Ovary (tissue), 9 donors: Measurements from ENCODE around the gene MYRF. TPM values are rescaled to one million over a fixed set of nuclear protein-coding genes. Genes with fewer than 3 reads are reported as not detected.

Experiments
- DNase-seq, 5 donors: peaks; one replicate each; pipeline ENCODE4 v3.0.0-alpha.2; 2019 to 2020
- H3K27ac ChIP-seq, 2 donors: fragments of 200-600 bp; one replicate each; pipeline versions ENCODE4 v1.5.1 to v1.8.0; 2019 to 2022
- H3K27me3 ChIP-seq: fragments of 200-600 bp; one replicate; pipeline ENCODE4 v1.8.0; 2022
- H3K36me3 ChIP-seq: fragments of 200-600 bp; sonication (generic); one replicate; pipeline ENCODE4 v1.5.1; 2019
- H3K4me1 ChIP-seq: one replicate; pipeline ENCODE4 v1.8.1; 2013; ENCODE audit warnings: mild to moderate bottlenecking, moderate library complexity; ENCODE audit not compliant: insufficient read depth
- H3K4me3 ChIP-seq: fragments of 200-600 bp; sonication (generic); one replicate; pipeline ENCODE4 v1.5.1; 2017
- H3K9me3 ChIP-seq, 2 donors: fragments of 200-600 bp in 1 of 2; sonication (generic) in 1 of 2; one replicate each; pipeline versions ENCODE4 v1.5.1 to v1.8.1; 2013 to 2019; ENCODE audit warnings: mild to moderate bottlenecking in 1 of 2, moderate library complexity in 1 of 2
- EP300 ChIP-seq: sonication (generic); formaldehyde crosslinking; IDR thresholded peaks from one replicate; pipeline ENCODE4 v1.6.1; 2017; ENCODE audit warnings: antibody characterized with exemption
- POLR2A ChIP-seq: fragments of 450-650 bp; IDR thresholded peaks from one replicate; pipeline ENCODE4 v1.6.1; 2017; ENCODE audit warnings: antibody characterized with exemption, mild to moderate bottlenecking, moderate library complexity
- WGBS, 3 donors: extraction: QIAGEN DNeasy Blood & Tissue Kit in 1 of 3; methylation state at CpG; one replicate each; pipeline versions ENCODE4 v1.1.5 to v1.1.7; 2013 to 2017; 5-methylcytosine and 5-hydroxymethylcytosine counted together
- intact Hi-C, 4 donors: fragments of 100-400 bp; cut with DNase I; formaldehyde crosslinking; loops; one replicate each; pipeline versions ENCODE4 v1.11.0 to v1.15.1; 2022 to 2023
- polyA plus RNA-seq, 2 donors: library from polyadenylated mRNA; stranded (reverse); fragments of 200-250 nt in 1 of 2; fragments of 350-450 nt in 1 of 2; fragmentation: Illumina TruSeq in 1 of 2; extraction: RNeasy Lipid Tissue Mini Kit (QIAGEN cat#74804) in 1 of 2; gene quantifications; one replicate each; pipeline ENCODE4 v1.2.3, GENCODE V29; 2013 to 2014
- total RNA-seq, 7 donors: library from RNA; depleted of rRNA in 2 of 7; stranded (reverse); fragments of >200 nt in 2 of 7; fragmentation: NEBNext Ultra II Directional in 3 of 7; extraction: Animal tissue kit (Norgen Biotek cat#: 25700) in 3 of 7; gene quantifications; one replicate each; pipeline versions ENCODE4 v1.1.0 to v1.2.4, GENCODE V29; 2016 to 2023
- TF ChIP-seq, protein P1 (sequence below), 3 donors: fragments of 450-650 bp in 2 of 3; fragments of 200-600 bp in 1 of 3; IDR thresholded peaks; one replicate each; pipeline versions ENCODE4 v1.5.1 to v1.8.0; 2016 to 2022; ENCODE audit warnings: antibody characterized with exemption in 3 of 3, mild to moderate bottlenecking in 1 of 3
- donor health status: DM: no; HTN: no; CAD: no; lungs with moderate emphysema.
- donor health status: DM: no; HTN: no; CAD: no.
- donor health status: Bipolar disorder and iron deficiency.
- donor health status: DM: yes; HTN: yes; CAD: no.
- donor health status: DM: no; HTN: no; CAD: no.
- donor health status: DM: yes; HTN: yes; CAD: no.

MYRF gene
- total and polyA plus RNA-seq, 9 donors = 6.6 to 109 (median 23.3) TPM

GRCh38 chr11:61711037-61711436 is 41.4 kb upstream of the MYRF start:
- TF ChIP-seq EP300 (no peak), POLR2A (no peak)
- TF ChIP-seq, protein P1, sequence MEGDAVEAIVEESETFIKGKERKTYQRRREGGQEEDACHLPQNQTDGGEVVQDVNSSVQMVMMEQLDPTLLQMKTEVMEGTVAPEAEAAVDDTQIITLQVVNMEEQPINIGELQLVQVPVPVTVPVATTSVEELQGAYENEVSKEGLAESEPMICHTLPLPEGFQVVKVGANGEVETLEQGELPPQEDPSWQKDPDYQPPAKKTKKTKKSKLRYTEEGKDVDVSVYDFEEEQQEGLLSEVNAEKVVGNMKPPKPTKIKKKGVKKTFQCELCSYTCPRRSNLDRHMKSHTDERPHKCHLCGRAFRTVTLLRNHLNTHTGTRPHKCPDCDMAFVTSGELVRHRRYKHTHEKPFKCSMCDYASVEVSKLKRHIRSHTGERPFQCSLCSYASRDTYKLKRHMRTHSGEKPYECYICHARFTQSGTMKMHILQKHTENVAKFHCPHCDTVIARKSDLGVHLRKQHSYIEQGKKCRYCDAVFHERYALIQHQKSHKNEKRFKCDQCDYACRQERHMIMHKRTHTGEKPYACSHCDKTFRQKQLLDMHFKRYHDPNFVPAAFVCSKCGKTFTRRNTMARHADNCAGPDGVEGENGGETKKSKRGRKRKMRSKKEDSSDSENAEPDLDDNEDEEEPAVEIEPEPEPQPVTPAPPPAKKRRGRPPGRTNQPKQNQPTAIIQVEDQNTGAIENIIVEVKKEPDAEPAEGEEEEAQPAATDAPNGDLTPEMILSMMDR (IDR thresholded peaks at IDR 0.05) = no peak
- intact Hi-C loops = no loop called here
- Histone ChIP-seq H3K36me3 (no peaks in the 10 kb centered on the region), H3K4me1 (no peaks in the 10 kb centered on the region), H3K9me3 (no peaks in the 10 kb centered on the region), H3K27me3 (no peaks in the 10 kb centered on the region), H3K27ac (no peak overlapping the region), H3K4me3 (no peak overlapping the region)
- no peak for DNase-seq
- WGBS, 3 donors = 88 to 89% (median 88%) methylated on average over 14 of the region's 14 CpGs

GRCh38 chr11:61711498-61711897 is 40.9 kb upstream of the MYRF start:
- no peak for DNase-seq
- Histone ChIP-seq H3K4me3 (no peak overlapping the region), H3K36me3 (no peaks in the 10 kb centered on the region), H3K27ac (no peak overlapping the region), H3K27me3 (no peaks in the 10 kb centered on the region), H3K9me3 (no peaks in the 10 kb centered on the region), H3K4me1 (no peaks in the 10 kb centered on the region)
- 85 to 88% (median 86%) methylated on average over 6 of the region's 6 CpGs for WGBS, 3 donors
- intact Hi-C loops = no loop called here
- no peak for TF ChIP-seq POLR2A
- TF ChIP-seq, protein P1 (IDR thresholded peaks at IDR 0.05) = no peak
- TF ChIP-seq EP300 = no peak

- intact Hi-C loops = no loop called here
These were observed 40.1 kb upstream of the MYRF start for GRCh38 chr11:61712314-61712713.

DNA sequence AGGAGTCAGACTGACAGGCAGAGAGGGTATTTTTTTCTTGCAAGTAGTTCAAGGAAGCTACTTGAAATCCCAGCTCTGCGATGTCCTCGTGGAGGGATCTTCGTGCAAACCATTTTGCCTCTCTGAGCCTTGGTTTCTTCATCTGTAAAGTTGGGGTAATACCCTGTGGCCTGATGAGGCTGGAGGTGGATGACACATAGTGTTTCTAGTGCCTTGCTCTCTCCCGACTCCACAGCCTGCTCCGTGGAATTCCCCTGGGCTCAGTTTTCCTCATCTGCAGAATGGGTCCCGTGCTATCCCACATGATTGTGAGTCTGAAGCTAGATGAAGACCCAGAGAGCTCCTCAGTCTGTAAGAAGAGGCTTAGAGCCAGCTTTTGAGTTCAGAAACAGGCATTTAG is 39.6 kb upstream of the MYRF start:
- H3K27ac ChIP-seq = no peak overlapping the region

More at GRCh38 chr11:61712314-61712713, 40.1 kb upstream of the MYRF start:
- TF ChIP-seq POLR2A (no peak), EP300 (no peak)
- TF ChIP-seq, protein P1 (IDR thresholded peaks at IDR 0.05) = no peak
- DNase-seq = no peak
- H3K27me3 ChIP-seq = no peaks in the 10 kb centered on the region
- no peak overlapping the region for H3K4me3 ChIP-seq
- no peaks in the 10 kb centered on the region for H3K4me1 ChIP-seq
- H3K9me3 ChIP-seq = no peaks in the 10 kb centered on the region
- H3K27ac ChIP-seq = no peak overlapping the region
- 86 to 91% (median 90%) methylated on average over 12 of the region's 12 CpGs for WGBS, 3 donors
- no peaks in the 10 kb centered on the region for H3K36me3 ChIP-seq

More for the DNA sequence above, 39.6 kb upstream of the MYRF start:
- intact Hi-C loops = no loop called here
- 91 to 93% (median 91%) methylated on average over 6 of the region's 6 CpGs for WGBS, 3 donors
- Histone ChIP-seq H3K9me3 (no peaks in the 10 kb centered on the region), H3K4me3 (no peak overlapping the region), H3K36me3 (no peaks in the 10 kb centered on the region), H3K27me3 (no peaks in the 10 kb centered on the region), H3K4me1 (no peaks in the 10 kb centered on the region)
- DNase-seq = no peak
- TF ChIP-seq POLR2A (no peak), EP300 (no peak)
- TF ChIP-seq, protein P1 (IDR thresholded peaks at IDR 0.05) = no peak
